Suprapubic skin (tissue), 4 donors: Measurements from ENCODE around the gene RWDD4.

Experiments used
- POLR2A ChIP-seq, 2 donors: fragments of 450-650 bp; IDR thresholded peaks; one replicate each; pipeline ENCODE4 v1.6.1; 2017; ENCODE audit warnings: antibody characterized with exemption in 2 of 2, mild to moderate bottlenecking in 2 of 2, moderate library complexity in 2 of 2
- POLR2AphosphoS5 ChIP-seq, 3 donors: sonication (generic); formaldehyde crosslinking; IDR thresholded peaks; one replicate each; pipeline ENCODE4 v1.6.1; 2017; ENCODE audit warnings: antibody characterized with exemption in 3 of 3
- TF ChIP-seq, protein P1 (sequence below), 2 donors: fragments of 200-600 bp in 1 of 2; fragments of 450-650 bp in 1 of 2; sonication (generic) in 1 of 2; IDR thresholded peaks; one replicate each; pipeline ENCODE4 v1.5.1; 2016 to 2019; ENCODE audit warnings: antibody characterized with exemption in 2 of 2, mild to moderate bottlenecking in 1 of 2, moderate library complexity in 1 of 2

DNA sequence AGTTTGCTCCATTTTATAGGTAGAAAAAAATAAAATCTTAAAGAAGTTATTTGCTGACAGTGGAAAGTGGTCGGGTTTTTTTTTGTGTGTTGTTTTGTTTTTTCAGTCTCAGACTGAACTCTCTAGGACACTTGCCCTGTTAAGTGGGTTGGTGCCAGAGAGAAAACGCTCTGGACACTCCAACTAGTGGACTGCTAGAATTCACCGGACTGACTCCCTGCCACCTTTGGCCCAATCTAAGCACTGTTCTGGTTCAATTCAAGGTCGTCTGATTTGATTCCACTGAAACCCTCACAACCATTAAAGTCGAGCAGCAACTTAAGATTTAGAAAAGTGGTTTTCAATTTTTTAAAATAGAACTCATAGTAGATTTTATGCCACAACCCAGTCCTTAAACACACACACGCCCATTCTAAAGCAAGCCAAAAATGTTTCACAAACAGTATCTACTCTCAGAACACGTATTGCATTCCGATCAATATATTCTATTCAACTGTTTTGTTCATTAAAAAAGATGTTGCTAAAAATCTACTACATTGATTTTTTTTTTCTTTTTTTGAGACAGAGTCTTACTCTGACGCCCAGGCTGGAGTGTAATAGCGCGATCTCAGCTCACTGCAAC is 27.3 kb downstream of the RWDD4 start:
- TF ChIP-seq, protein P1, sequence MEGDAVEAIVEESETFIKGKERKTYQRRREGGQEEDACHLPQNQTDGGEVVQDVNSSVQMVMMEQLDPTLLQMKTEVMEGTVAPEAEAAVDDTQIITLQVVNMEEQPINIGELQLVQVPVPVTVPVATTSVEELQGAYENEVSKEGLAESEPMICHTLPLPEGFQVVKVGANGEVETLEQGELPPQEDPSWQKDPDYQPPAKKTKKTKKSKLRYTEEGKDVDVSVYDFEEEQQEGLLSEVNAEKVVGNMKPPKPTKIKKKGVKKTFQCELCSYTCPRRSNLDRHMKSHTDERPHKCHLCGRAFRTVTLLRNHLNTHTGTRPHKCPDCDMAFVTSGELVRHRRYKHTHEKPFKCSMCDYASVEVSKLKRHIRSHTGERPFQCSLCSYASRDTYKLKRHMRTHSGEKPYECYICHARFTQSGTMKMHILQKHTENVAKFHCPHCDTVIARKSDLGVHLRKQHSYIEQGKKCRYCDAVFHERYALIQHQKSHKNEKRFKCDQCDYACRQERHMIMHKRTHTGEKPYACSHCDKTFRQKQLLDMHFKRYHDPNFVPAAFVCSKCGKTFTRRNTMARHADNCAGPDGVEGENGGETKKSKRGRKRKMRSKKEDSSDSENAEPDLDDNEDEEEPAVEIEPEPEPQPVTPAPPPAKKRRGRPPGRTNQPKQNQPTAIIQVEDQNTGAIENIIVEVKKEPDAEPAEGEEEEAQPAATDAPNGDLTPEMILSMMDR (IDR thresholded peaks at IDR 0.05) = no peak
- TF ChIP-seq POLR2A (IDR thresholded peaks at IDR 0.05) (no peak), POLR2AphosphoS5 (IDR thresholded peaks at IDR 0.05) (no peak)
